DMS 273 treated with DMSO at 0.1 percent for 48 hours (cell line): ENCODE measurements around the gene CAVIN2.
A peak's percentile ranks its signal among the peaks of the same experiment; 100 is the strongest.

ENCODE experiments used
- DNase-seq: peaks from one replicate; lab custom pipeline; 2025; lab: John Stamatoyannopoulos, UW

The CAVIN2 gene

GRCh38 chr2:191864628-191865374, 17.9 kb upstream of the CAVIN2 start:
- DNase-seq, result peak; percentile 62

DNA sequence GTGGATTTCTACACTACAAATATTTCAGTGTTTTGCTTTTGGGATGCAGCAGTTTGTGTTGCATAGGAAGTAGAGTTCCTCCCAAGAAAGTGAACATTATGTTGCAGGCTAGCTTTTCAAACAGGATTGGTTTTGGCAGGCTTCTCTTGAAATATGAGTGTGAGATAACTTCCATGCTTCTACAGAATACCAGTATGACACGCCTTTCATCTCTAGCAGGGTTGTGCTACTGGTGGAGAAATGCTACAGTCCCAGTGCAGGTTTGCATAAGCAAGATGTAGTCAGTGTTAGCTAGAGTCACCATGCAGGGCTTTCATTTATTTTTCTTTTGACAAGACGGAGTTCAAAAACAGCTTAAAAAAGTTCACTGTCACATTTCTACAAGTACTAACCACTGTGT, 17.1 kb upstream of the CAVIN2 start:
- no peak for DNase-seq

DNA sequence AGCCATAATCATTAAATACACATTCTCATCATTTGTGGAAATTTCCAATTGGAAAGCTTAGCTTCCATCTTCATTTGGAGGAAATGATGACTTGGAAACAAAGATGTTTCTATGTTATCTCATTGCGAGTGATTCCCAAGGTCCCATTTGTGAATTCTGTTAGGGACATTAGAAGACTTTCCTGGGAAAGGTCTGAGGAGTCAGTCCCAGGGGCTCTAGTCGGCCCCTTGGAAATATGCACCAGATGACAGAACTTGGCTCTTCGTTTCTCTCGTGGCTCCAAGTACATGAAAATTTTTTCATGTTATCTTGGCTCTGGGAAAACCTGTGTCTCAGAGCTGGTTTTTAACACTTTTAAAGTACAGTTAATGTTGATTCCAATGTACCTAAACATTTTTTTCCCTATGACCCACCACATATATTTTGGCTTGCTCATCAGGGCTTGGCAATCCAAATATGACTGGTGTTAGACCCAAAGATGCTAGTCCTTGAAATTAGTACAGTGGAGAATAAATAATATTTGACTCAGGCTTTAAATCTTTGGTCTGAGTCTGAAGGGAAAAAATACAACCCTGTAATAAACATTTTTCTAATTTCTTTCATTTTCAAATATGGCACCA, 15.4 kb upstream of the CAVIN2 start:
- no peak for DNase-seq

GRCh38 chr2:191860760-191861466, 14.0 kb upstream of the CAVIN2 start:
- no peak for DNase-seq

DNA sequence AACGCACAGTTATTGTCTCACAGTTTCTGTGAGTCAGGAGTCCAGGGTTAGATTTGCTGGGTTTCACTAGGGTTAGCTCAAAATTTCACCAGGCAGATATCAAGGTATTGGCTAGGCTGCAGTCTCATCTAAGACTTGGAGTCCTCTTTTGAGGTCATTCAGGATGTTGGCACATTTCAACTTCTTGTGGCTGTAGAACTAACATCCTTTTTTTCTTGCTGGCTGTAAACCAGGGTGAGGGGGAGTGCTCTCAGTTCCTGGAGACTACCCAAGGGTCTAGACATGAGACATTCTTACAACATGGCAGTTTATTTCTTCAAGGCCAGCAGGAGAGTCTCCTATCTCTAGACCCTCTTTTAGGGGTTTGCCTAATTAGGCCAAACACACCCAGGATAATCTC, 12.8 kb upstream of the CAVIN2 start:
- DNase-seq, result no peak

- DNase-seq, result no peak
Observed at GRCh38 chr2:191857886-191858285, 11.0 kb upstream of the CAVIN2 start.

- DNase-seq, result no peak
Observed at GRCh38 chr2:191857259-191857805, 10.4 kb upstream of the CAVIN2 start.

DNA sequence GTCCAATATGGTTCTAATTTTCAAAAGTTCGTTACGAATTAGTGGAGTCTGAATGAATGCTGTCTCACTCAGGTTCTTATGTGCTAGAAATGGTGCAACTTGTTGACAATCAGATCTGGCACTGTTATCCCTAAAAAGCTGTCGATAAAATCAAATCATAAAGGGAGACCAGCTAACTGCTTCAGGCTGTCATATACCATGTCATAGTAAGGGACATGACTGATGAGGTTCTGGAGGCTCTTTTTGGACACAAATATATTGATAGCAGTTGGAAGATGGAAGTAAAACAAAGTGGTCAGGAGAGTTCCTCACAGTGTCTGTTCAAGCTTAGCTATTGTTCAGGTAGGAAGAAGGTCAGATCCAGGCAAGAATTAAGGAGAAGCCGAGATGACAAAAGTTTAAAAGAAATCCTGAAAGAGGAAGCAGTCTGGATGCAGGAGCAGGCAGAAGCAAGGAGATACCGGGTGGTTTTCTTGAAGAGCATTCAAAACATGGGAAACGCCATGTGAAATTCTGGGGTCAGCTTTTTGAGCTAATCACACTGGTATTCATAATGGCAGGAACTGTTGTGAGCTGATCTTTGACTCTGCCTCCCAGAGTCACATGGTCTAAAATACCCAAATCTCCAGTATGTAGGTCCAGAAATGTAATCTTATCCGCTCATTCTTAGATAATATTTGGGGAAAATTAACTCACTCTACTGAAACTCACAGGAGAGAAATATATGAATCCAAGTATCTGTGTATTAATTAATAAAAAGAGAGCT, 9.4 kb upstream of the CAVIN2 start:
- DNase-seq, result no peak

- no peak for DNase-seq
Observed at GRCh38 chr2:191855382-191855781, 8.5 kb upstream of the CAVIN2 start.

- no peak for DNase-seq
Observed at GRCh38 chr2:191854382-191855372, 7.8 kb upstream of the CAVIN2 start.

DNA sequence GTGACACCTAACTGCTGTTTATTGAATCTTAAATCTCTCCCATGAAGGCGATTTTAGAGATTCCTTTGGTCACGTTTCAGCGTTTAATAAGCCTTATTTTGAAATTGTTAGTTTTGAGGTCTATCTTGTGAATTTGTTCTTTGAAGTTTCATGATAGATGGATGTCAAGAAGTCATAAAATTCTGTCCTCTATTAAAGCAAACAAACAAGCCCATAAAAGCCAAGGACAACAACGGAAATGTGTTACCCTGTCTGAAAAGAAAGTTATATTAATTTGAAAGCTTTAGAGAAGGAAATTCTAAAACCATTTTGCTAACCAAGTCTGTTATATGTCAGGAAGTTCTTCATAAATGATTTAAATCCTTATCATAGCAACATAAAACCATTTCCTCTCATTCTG, 7.0 kb upstream of the CAVIN2 start:
- DNase-seq, result no peak

DNA sequence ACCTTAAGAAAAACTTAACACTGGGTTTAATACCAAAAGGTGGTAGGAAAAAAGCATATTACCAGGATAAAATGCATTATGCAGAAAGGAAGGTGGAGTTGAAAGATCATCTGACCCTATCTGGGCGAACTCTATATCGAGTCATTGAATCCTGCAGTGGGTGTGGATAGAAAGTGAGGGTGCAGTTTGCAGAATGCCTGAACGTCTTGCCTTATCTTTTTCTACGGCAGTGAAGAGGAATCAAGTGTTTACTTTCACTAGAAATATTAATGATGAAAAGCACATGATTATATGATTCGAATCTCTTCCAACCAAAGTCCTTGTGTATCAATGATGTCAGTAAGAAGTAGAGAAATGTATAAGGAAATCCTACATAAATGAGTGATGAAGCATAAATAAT, 4.3 kb upstream of the CAVIN2 start:
- DNase-seq, result no peak

DNA sequence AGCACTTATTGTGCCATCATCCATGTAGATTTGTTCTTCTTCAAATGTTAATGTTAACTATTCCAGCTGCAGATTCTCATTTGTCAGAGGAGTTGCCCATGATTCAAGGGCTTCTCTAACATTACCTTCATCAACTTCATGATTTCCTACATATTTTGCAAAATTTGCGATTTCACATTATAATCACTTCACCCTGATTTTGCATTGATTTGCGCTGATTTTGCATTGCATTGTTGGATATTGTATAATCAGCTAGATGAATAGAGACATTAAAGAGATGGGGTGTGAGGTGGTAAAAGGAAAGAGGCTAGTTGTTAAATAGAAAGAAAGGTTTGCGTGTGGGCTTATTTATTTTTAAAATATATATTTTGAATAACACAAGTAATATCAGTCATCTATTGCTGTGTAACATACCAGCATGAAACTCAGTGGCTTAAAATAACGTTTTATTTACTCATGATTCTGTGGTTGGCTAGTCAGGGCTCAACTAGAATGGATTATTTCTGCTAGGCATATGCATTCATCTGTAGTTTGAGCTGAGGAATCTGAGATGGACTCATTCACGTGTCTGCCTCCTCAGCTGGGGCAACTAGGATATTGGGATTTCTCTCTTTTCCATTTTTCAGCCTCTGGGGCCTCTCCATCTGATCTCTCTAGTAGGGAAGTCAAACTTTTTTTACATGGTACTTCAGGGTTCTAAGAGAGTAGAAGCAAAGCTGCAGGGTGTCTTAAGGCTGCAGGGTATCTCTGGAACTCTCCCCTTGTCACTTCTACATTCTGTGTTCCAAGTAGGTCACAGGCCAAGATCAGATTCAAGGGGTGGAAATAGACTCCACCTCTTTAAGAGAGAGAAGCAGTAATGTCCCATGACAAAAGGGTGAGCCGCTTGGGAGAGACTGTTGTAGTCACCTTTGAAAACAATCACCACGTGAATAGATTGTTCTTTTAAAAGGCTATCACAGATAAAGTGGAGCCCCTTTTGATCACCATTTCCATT, 2.2 kb upstream of the CAVIN2 start:
- no peak for DNase-seq

- no peak for DNase-seq
Observed at GRCh38 chr2:191847764-191848163, 876 bp upstream of the CAVIN2 start.

DNA sequence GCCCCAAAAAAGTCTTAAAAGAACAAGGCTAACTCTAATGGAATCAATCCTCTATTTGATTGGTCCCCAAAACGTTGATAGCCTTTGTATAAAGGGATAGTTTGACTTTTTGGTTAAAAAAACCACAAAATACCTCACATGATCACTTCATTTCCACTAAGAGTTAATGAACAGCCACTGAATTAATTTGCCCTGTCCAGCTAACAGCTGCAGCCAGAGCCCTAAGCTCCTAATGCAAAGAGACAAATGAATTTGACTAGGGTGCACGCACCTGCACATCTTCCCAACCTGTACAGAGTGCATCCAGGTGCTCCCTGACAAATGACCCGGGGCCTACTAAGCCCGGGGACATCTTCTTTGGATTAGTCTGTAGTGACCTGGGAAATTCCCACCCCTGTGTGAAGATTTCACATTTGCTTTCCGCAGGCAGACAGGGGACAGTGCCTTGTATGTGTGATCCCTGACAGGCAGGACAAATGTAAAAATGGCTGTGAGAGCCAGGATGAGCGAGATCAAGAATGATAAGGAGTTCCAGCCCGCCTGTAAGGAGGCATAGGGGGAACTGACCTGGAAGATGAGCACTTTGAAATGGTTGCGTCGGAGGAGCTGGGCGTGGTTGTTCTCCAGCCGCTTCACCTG, 893 bp downstream of the CAVIN2 start:
- DNase-seq, result no peak

DNA sequence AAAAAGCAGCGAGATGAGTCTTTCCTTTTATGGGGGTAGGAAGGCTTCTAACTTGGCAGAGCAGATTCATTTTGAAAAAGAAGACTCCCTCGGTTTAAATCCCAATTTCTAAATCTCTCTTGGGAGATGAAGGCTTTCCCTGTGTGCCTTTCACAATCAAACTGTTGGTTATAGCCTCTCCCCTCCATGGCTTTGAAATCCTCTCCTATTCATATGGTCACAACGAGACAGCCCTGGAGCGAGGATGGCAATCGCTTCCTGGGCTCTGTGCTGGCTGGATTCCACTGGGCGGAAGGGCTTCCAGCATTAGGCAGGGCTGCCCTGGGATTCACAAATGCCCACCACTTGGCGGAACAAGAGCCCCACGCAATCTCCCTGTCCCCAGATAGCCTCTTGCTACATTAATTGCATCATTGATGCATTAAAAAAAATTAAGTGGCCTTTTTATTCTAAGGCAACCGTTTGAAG, 1.6 kb downstream of the CAVIN2 start:
- no peak for DNase-seq

DNA sequence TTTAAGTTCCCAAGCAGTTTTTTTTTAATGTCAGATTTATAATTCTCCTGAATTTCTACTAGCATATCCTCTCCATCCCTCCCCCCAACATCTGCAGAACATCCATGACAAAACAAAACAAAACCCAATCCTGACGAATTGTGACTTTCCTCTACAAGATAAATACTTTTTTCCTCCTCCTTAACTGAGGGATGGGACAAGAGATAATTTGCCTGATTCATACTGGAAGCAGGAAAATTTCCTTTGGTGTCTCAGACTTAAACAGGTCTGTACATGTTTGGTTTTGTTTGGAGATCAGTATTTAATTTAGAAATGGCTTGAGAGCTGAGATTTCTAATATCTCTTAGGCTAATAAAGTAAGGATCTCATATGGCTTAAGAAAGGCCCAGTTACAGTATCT, 2.2 kb downstream of the CAVIN2 start:
- DNase-seq, result no peak

DNA sequence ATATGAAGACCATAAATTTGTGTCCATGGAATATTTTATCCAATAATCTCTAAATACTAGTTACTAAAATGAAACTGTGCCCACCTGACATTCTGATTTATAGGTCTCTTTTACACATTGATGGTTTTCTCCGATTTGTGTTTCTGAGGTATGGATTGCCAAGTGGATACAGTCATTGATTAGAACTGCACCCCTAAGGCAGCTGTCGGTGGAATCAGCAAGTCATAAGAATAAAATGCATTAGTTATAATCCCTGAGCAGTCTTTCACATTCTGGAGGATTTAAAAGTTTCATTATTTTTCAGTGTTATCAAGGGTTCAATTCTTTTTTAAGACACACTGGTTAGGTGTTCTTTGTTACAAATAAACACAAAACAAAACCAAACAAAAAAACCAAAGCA, 6.0 kb downstream of the CAVIN2 start:
- no peak for DNase-seq
